Hematopoietic multipotent progenitor cell treated with erythropoietin and hydrocortisone succinate and interleukin-3 and kit ligand, for 15 days (in vitro differentiated cells): ENCODE measurements around the gene SMPD1.
A peak's percentile ranks its signal among the peaks of the same experiment; 100 is the strongest.

Source experiments
- DNase-seq: peaks from one replicate; pipeline ENCODE4 v3.0.0-alpha.2; 2015; ENCODE audit warnings: low spot score

Gene SMPD1

GRCh38 chr11:6415797-6416196 is 25.5 kb downstream of the SMPD1 start:
- DNase-seq, result no peak

- DNase-seq, result no peak
Observed at GRCh38 chr11:6417907-6418556, 27.8 kb downstream of the SMPD1 start.

GRCh38 chr11:6418557-6419008 is 28.3 kb downstream of the SMPD1 start:
- DNase-seq, result no peak

GRCh38 chr11:6419009-6419631 is 28.8 kb downstream of the SMPD1 start, which contains the start of gene APBB1:
TSS of gene APBB1 (minus strand) at chr11:6419094. CDS start at chr11:6411347, 7,747 bp downstream.
- peak; percentile 44 for DNase-seq

- no peak for DNase-seq
Observed at GRCh38 chr11:6420677-6421076, 30.4 kb downstream of the SMPD1 start.

GRCh38 chr11:6427516-6427915 is 37.2 kb downstream of the SMPD1 start:
- DNase-seq, result no peak

GRCh38 chr11:6431861-6432260 is 41.6 kb downstream of the SMPD1 start:
- no peak for DNase-seq

- DNase-seq, result no peak
Observed at GRCh38 chr11:6433998-6434660, 43.9 kb downstream of the SMPD1 start.

GRCh38 chr11:6437423-6437822 is 47.1 kb downstream of the SMPD1 start:
- DNase-seq, result no peak

- DNase-seq, result no peak
Observed at GRCh38 chr11:6437993-6438392, 47.7 kb downstream of the SMPD1 start.

GRCh38 chr11:6438979-6439571 is 48.8 kb downstream of the SMPD1 start:
- peak; percentile 59 for DNase-seq

- no peak for DNase-seq
Observed at GRCh38 chr11:6440906-6441358, 50.7 kb downstream of the SMPD1 start, which contains the start of gene HPX. TSS of gene HPX (minus strand) at chr11:6440987. CDS start at chr11:6440963, 24 bp downstream.

GRCh38 chr11:6442441-6442840 is 52.2 kb downstream of the SMPD1 start:
- DNase-seq, result no peak

GRCh38 chr11:6443269-6444003 is 53.2 kb downstream of the SMPD1 start:
- DNase-seq, result peak; percentile 61
